HUES48 (cell line): ENCODE data around the gene FGD5.

Experiments
- H3K27ac ChIP-seq: one replicate; pipeline ENCODE4 v1.7.0; 2013; ENCODE audit warnings: low read depth, low read length, inconsistent platforms
- H3K27me3 ChIP-seq: 2 replicates; pipeline ENCODE4 v1.6.1; 2013; ENCODE audit warnings: mild to moderate bottlenecking, low read length; ENCODE audit not compliant: control insufficient read depth, insufficient read depth
- H3K36me3 ChIP-seq: 2 replicates; pipeline ENCODE4 v1.6.1; 2013; ENCODE audit warnings: low read length; ENCODE audit not compliant: control insufficient read depth, insufficient read depth
- H3K4me1 ChIP-seq: 2 replicates; pipeline ENCODE4 v1.6.1; 2013; ENCODE audit warnings: mild to moderate bottlenecking, low read length; ENCODE audit not compliant: control insufficient read depth, insufficient read depth
- H3K4me3 ChIP-seq: 2 replicates; pipeline ENCODE4 v1.5.1; 2013; ENCODE audit warnings: mild to moderate bottlenecking, low read depth, low read length
- H3K9ac ChIP-seq: 2 replicates; pipeline ENCODE4 v1.6.1; 2013; ENCODE audit warnings: mild to moderate bottlenecking, low read depth, low read length, moderate library complexity
- H3K9me3 ChIP-seq: 2 replicates; pipeline ENCODE4 v1.6.1; 2013; ENCODE audit warnings: low read length; ENCODE audit not compliant: control insufficient read depth, insufficient read depth

Gene FGD5

DNA sequence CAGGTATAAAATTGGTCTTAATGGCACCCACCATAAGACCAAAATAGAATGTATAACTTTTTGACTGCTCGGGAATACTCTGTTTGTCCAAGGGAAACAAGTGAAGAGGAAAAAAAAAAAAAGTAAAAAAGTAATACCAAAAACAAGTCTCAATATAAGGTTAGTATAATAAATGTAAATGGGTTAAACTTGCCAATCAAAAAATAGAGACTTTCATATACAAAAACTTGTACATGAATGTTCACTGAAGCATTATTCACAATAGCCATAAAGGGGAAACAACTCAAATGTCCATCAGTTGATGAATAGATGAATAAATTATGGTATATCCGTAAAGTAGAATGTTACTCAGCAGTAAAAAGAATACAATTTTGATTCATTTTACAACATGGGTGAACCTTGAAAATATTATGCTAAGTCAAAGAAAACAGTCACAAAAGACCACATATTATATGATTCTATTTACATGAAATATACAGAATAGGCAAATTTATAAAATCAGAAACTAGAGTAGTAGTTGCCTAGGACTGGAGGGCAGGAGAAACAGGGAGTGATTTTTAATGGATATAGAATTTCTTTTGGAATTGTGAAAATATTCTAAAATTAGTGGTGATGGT lies 39.6 kb upstream of the FGD5 start:
- no peaks in the 10 kb centered on the region for H3K27me3 ChIP-seq
- H3K4me1 ChIP-seq: peaks cover 5% of the 10 kb centered on the region
- H3K36me3 ChIP-seq: no peaks in the 10 kb centered on the region

DNA sequence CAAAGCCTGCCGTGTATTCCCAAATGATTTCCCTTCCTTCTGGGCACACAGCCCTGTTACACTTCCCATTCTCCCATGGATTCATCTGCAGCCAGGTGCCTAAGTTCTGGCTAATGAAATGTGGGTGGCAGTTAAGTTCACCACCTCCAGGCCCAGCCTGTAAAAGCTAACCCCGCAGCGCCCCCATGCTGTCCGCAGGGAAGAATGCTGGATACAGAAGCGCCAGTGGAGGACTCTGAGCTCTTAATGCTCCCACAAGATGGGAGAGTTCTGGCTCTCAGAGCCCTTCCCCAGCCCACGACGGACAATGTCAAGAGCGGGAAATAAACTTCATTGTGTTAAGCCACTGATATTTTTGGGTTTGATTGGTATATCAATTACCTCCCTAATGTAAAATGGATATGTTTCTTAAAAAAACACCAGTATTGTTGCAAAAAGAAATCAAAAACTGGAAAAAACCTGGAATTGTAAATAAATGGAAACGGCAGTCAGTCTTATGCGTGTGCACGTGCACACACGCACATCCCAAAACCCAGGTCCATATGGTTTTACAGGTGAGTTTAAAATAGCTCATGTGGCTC lies 37.7 kb upstream of the FGD5 start:
- Histone ChIP-seq H3K27ac (no peak overlapping the region), H3K4me3 (no peak overlapping the region), H3K36me3 (no peaks in the 10 kb centered on the region), H3K4me1 (peaks cover 4% of the 10 kb centered on the region; the same call in 1 of the 2 replicates), H3K9ac (no peak overlapping the region), H3K9me3 (no peaks in the 10 kb centered on the region), H3K27me3 (no peaks in the 10 kb centered on the region)

More for the DNA sequence above, 39.6 kb upstream of the FGD5 start:
- Histone ChIP-seq H3K4me3 (no peak overlapping the region), H3K27ac (no peak overlapping the region), H3K9me3 (no peaks in the 10 kb centered on the region), H3K9ac (no peak overlapping the region)

DNA sequence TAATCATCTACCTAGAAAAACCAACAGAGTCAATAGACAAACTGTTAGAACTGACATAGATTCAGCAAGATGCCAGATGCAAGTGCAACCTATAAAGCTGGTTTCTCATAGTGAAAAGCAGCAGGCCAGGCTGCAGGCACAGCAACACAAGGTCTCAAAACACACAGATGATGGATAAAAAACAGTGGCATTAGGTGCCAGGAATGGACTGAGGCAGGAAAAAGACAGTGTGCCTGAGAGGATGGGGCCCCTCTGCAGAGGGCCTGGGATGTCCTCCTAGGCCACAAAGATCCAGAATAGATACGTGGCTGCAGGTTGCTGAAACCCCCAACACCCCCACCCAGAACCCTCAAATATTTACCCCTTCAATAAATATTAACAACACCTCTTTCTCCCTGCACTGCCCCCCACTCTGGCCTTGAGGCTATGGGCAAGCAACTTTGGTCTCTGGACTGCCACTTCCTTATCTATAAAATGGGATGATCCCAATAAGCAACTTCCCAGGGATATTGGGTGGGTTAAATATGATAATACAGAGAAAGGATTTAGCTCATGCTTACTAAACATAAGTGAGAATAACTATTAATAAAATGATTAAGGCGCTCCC lies 35.2 kb upstream of the FGD5 start:
- no peaks in the 10 kb centered on the region for H3K9me3 ChIP-seq
- no peak overlapping the region for H3K27ac ChIP-seq
- H3K4me3 ChIP-seq: no peak overlapping the region
- no peaks in the 10 kb centered on the region for H3K36me3 ChIP-seq
- peaks cover 4% of the 10 kb centered on the region; the same call in 1 of the 2 replicates for H3K4me1 ChIP-seq
- H3K27me3 ChIP-seq: no peaks in the 10 kb centered on the region
- H3K9ac ChIP-seq: no peak overlapping the region

DNA sequence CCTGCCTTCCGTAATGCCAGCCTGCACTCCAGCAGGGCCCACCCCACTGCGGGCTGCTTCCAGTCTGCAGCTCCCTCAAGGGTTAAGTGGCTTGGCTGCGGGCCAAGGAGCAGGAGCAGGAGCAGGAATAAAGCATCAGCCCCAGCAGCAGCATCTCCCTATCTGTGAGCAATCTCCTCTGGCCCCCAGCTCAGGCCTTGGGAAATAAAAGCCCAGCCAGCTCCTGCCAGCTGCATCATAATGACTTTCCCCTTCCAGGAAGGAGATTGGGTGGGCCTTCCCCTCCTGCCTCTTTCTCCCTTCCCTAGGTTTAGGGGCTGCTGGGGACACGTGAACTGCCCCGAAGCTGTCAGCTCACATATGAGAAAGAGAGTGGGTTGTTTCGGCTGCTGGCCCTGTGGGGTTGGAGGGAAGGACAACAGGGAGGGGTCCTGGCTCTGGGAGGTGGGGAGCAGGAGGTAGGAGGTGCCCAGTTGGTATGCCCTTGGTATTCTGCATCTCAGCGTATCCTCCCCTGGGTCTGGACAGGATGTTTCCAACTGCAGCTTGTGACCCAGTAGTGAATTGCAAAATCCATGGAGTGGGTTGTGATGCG lies 34.6 kb upstream of the FGD5 start:
- Histone ChIP-seq H3K9ac (no peak overlapping the region), H3K36me3 (no peaks in the 10 kb centered on the region), H3K27me3 (no peaks in the 10 kb centered on the region), H3K27ac (peak overlapping the region; percentile 54), H3K4me1 (peaks cover 4% of the 10 kb centered on the region; the same call in 1 of the 2 replicates), H3K4me3 (no peak overlapping the region), H3K9me3 (no peaks in the 10 kb centered on the region)

DNA sequence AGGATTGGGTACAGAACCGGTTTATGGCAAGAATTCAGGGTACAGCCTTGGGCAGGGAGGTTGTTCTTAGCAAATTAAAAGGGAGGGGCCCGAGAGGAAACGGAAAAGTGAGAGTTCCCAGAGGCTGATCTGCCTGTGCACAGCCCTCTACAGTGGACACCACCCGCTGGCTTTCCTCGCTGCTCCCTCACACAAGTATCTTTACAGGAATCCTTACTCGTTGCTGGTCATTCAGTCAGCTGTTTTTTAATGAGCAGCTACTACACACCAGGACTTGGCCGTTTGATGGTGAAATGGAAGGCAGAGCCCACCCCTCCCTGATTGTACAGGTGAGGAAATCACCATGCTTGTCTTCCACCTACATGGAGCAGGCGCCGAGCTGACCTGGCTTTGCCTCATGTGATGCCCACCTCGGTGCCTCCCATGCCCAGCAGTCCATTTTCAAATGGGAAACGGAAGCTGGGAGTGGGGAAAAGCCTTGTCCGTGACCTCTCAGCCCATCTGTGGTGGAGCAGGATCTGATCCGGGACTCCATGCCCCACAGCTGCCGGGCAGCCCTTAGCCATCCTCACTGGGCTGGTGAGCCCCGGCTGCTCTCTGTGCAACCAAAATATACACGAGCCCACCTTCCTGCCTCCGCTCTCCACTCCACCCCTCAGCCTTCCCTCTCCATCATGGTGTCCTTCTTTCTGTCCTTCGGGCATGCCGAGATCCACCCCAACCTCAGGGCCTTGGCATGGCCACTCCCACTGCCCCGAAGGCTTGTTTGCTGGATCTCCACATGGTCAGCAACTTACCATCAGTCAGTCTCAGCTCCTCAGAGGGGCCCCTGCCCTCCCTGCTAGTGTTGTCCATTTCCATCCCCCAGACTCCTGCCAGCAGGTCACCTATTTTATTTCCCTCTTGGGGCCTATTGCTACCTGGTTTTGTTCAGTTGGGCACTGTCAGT lies 33.3 kb upstream of the FGD5 start:
- H3K27me3 ChIP-seq: no peaks in the 10 kb centered on the region
- H3K4me3 ChIP-seq: no peak overlapping the region
- H3K27ac ChIP-seq: no peak overlapping the region
- no peaks in the 10 kb centered on the region for H3K9me3 ChIP-seq
- no peak overlapping the region for H3K9ac ChIP-seq
- peaks cover 4% of the 10 kb centered on the region; the same call in 1 of the 2 replicates for H3K4me1 ChIP-seq
- H3K36me3 ChIP-seq: no peaks in the 10 kb centered on the region

DNA sequence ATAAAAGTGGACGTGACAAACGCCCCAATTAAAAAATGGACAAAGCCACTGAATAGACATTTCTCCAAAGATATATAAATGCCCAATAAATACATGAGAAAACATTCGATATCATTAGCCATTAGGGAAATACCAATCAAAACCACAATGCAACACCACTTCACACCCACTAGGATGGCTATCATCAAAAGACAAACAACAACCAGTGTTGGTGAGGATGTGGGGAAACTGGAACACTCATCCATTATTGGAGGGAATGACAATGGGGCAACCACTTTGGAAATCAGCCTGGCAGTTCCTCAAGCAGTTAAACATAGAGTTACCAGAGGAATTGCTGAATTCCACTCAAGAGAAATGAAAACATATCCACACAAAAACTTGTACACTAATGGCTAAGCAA lies 32.4 kb upstream of the FGD5 start:
- no peaks in the 10 kb centered on the region for H3K27me3 ChIP-seq
- H3K4me1 ChIP-seq: peaks cover 7% of the 10 kb centered on the region; the same call in 1 of the 2 replicates

DNA sequence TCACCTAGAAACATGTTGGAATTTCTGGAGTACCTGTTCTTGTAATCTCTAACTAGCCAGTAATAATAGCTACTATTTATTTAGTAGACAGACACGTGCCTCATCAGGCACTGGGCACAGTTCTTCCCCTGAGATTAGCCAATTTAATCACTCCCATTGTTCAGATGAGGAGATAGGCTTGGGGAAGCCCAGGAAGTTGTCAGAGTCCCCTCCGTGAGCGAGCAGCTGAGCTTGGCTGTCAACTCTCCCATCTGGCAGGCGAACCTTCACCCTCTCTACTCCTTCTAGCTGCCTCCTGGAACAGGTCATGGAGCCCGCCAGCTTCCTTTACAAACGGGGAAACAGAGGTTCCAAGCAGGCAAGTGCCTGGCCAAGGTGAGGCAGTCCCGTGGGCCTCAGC lies 31.1 kb upstream of the FGD5 start:
- Histone ChIP-seq H3K36me3 (no peaks in the 10 kb centered on the region), H3K27ac (no peak overlapping the region), H3K27me3 (no peaks in the 10 kb centered on the region), H3K4me3 (no peak overlapping the region), H3K9ac (no peak overlapping the region), H3K9me3 (no peaks in the 10 kb centered on the region), H3K4me1 (peaks cover 7% of the 10 kb centered on the region; the same call in 1 of the 2 replicates)

More for the DNA sequence above, 32.4 kb upstream of the FGD5 start:
- H3K27ac ChIP-seq: no peak overlapping the region
- H3K9me3 ChIP-seq: no peaks in the 10 kb centered on the region
- H3K9ac ChIP-seq: no peak overlapping the region
- no peaks in the 10 kb centered on the region for H3K36me3 ChIP-seq
- no peak overlapping the region for H3K4me3 ChIP-seq

DNA sequence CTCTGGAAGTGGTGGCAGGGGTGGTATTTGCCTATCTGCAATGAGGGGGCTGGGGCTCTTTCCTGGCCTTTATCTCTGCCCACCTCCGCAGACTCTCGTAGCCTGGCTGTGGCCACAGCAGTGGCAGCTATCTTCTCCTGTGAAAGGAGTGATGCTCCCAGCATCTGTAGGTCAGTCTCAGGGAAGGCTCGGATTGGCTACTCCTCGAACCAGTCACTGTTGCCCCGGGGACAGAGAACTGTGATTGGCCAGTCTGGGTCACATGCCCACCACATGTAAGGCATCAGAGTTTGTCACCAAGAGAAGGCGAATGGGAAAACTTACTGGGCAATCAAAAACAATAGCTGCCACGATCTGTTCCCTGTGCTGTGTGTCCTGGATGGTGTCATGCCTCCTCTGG lies 30.1 kb upstream of the FGD5 start:
- H3K27ac ChIP-seq: no peak overlapping the region
- H3K27me3 ChIP-seq: no peaks in the 10 kb centered on the region
- H3K36me3 ChIP-seq: no peaks in the 10 kb centered on the region
- no peak overlapping the region for H3K4me3 ChIP-seq
- H3K4me1 ChIP-seq: peaks cover 7% of the 10 kb centered on the region; the same call in 1 of the 2 replicates
- H3K9me3 ChIP-seq: no peaks in the 10 kb centered on the region
- H3K9ac ChIP-seq: no peak overlapping the region

DNA sequence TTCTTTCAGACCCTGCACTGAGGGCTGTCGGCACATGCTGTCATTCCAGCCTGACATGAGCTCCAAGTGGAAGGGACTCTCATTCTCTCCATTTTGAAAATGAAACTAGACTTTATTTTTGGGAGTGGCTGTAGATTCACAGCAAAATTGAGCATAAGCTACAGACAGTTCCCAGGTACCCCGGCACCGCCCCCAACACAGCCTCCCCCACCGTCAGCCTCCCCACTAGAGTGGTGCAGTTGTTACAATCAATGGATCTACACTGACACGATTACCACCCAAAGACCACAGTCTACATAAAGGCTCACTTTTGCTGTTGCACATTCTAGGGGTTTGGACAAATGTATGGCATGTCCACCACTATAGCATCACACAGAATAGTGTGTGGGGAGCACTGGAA lies 29.5 kb upstream of the FGD5 start:
- H3K27me3 ChIP-seq: no peaks in the 10 kb centered on the region
- no peak overlapping the region for H3K9ac ChIP-seq
- H3K36me3 ChIP-seq: no peaks in the 10 kb centered on the region
- H3K4me1 ChIP-seq: peaks cover 5% of the 10 kb centered on the region; the same call in 1 of the 2 replicates
- no peak overlapping the region for H3K4me3 ChIP-seq
- H3K9me3 ChIP-seq: no peaks in the 10 kb centered on the region
- no peak overlapping the region for H3K27ac ChIP-seq

DNA sequence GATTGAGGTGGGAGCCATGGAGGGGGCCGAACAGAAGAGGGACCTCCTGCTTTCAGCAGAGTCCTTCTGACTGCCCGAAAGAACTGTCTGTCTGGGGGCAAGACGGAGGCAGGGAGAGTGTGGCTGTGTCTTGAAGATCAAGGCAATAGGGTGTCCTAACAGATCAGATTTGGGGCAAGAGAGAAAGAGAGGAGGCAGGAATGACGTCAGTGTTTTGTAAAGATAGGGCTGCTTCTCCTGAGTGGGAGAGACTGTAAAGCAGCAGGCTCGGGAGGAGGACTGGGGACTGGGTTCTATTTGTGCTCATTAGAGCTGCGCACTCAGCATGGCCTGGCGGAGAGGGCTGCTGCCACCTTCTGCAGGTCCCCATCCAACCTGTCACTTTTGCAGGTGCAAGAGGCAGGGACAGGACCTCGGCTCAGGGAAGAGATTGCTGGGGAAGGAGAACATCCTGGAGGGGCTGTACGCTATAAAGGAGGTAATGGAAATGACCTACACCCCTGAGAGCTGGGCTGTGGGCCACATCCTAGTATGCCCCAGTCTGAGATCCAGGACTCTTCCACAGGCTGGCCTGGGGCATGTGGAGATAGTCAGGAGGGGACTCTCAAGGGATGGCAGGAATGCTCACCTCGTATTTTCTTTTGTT lies 29.0 kb upstream of the FGD5 start:
- H3K27ac ChIP-seq: no peak overlapping the region
- H3K36me3 ChIP-seq: no peaks in the 10 kb centered on the region
- no peak overlapping the region for H3K4me3 ChIP-seq
- no peak overlapping the region for H3K9ac ChIP-seq
- no peaks in the 10 kb centered on the region for H3K27me3 ChIP-seq
- 0 out of 2 replicates have a peak, but pooled peaks cover 3% of the 10 kb centered on the region for H3K4me1 ChIP-seq
- no peaks in the 10 kb centered on the region for H3K9me3 ChIP-seq
